ENCODE measurements around the gene AGAP1. TPM values are rescaled to one million over a fixed set of nuclear protein-coding genes. Genes with fewer than 3 reads are reported as not detected.

The AGAP1 gene
- total RNA-seq, 1 donor from 2014 or later, result 43.9 TPM

- TF ChIP-seq CTCF (IDR thresholded peaks at IDR 0.05; ENCODE audit: unreplicated experiment), result no peak
- Mint-ChIP-seq H3K9me3 (ENCODE audit: unreplicated experiment) (no peaks in the 10 kb centered on the region), H3K4me3 (ENCODE audit: unreplicated experiment) (no peak overlapping the region), H3K4me1 (ENCODE audit: unreplicated experiment) (peaks cover 10% of the 10 kb centered on the region), H3K36me3 (ENCODE audit: low read depth, unreplicated experiment) (peaks cover 9% of the 10 kb centered on the region), H3K27ac (ENCODE audit: unreplicated experiment) (no peak overlapping the region), H3K27me3 (ENCODE audit: unreplicated experiment) (peaks cover 2% of the 10 kb centered on the region)
- DNase-seq (ENCODE audit: low spot score), result no peak
These were observed 213.7 kb downstream of the AGAP1 start for GRCh38 chr2:235707411-235708096.

GRCh38 chr2:235709124-235709813 lies 215.4 kb downstream of the AGAP1 start:
- Mint-ChIP-seq H3K27ac (ENCODE audit: unreplicated experiment) (no peak overlapping the region), H3K9me3 (ENCODE audit: unreplicated experiment) (no peaks in the 10 kb centered on the region), H3K27me3 (ENCODE audit: unreplicated experiment) (peaks cover 5% of the 10 kb centered on the region), H3K4me3 (ENCODE audit: unreplicated experiment) (no peak overlapping the region), H3K36me3 (ENCODE audit: low read depth, unreplicated experiment) (peaks cover 12% of the 10 kb centered on the region), H3K4me1 (ENCODE audit: unreplicated experiment) (peaks cover 10% of the 10 kb centered on the region)
- no peak for DNase-seq (ENCODE audit: low spot score)
- TF ChIP-seq CTCF (IDR thresholded peaks at IDR 0.05; ENCODE audit: unreplicated experiment), result no peak

GRCh38 chr2:235709969-235710879 lies 216.4 kb downstream of the AGAP1 start:
- Mint-ChIP-seq H3K9me3 (ENCODE audit: unreplicated experiment) (no peaks in the 10 kb centered on the region), H3K4me3 (ENCODE audit: unreplicated experiment) (no peak overlapping the region), H3K27me3 (ENCODE audit: unreplicated experiment) (peaks cover 7% of the 10 kb centered on the region), H3K27ac (ENCODE audit: unreplicated experiment) (no peak overlapping the region), H3K36me3 (ENCODE audit: low read depth, unreplicated experiment) (peaks cover 12% of the 10 kb centered on the region), H3K4me1 (ENCODE audit: unreplicated experiment) (peaks cover 10% of the 10 kb centered on the region)
- no peak for TF ChIP-seq CTCF (IDR thresholded peaks at IDR 0.05; ENCODE audit: unreplicated experiment)
- DNase-seq (ENCODE audit: low spot score), result no peak

- Mint-ChIP-seq H3K27me3 (ENCODE audit: unreplicated experiment) (peaks cover 7% of the 10 kb centered on the region), H3K36me3 (ENCODE audit: low read depth, unreplicated experiment) (peaks cover 13% of the 10 kb centered on the region), H3K4me1 (ENCODE audit: unreplicated experiment) (peaks cover 10% of the 10 kb centered on the region), H3K4me3 (ENCODE audit: unreplicated experiment) (no peak overlapping the region), H3K27ac (ENCODE audit: unreplicated experiment) (no peak overlapping the region), H3K9me3 (ENCODE audit: unreplicated experiment) (no peaks in the 10 kb centered on the region)
- no peak for TF ChIP-seq CTCF (IDR thresholded peaks at IDR 0.05; ENCODE audit: unreplicated experiment)
- DNase-seq (ENCODE audit: low spot score), result no peak
These were observed 217.1 kb downstream of the AGAP1 start for GRCh38 chr2:235710933-235711332.
